DMS 273 (cell line): ENCODE measurements around the gene ZFP1.

Experiments used
- DNase-seq: peaks from one replicate; lab custom pipeline; 2025; ENCODE audit not compliant: unreplicated experiment; lab: John Stamatoyannopoulos, UW

ZFP1 gene

DNA sequence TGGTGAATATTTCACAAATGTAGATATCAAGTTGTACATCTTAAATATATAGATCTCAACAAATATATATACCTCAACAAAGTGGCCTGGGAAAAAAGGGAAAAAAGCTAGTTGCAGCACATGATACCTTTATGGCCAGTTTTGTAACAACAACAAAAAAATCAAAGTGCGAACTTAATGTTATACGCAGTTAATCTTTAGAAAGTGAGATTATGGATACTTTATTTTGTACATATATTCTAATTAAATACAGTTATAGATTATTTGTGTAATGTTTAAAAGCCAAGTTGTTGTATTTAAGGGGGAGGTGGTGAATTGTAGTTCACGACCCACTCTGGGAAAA, 385 bp upstream of the ZFP1 start:
- DNase-seq, result no peak

DNA sequence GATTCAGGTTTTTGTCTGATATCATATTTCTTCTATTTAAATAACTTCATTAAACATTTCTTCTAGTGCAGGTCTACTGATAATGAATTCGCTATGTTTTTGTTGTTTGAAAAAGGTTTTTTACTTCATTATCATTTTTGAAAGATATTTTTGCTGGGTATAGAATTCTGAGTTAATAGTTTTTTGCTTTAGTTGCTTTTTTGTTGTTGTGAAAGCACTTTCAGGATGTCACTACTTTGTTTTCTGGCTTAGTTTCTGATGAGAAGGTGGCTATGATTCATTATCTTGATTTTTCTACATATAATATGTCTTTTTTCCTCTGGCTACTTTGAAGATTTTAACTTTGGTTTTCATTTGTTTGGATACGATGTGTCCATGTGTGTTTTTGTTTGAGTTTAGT, 3.5 kb downstream of the ZFP1 start:
- no peak for DNase-seq

DNA sequence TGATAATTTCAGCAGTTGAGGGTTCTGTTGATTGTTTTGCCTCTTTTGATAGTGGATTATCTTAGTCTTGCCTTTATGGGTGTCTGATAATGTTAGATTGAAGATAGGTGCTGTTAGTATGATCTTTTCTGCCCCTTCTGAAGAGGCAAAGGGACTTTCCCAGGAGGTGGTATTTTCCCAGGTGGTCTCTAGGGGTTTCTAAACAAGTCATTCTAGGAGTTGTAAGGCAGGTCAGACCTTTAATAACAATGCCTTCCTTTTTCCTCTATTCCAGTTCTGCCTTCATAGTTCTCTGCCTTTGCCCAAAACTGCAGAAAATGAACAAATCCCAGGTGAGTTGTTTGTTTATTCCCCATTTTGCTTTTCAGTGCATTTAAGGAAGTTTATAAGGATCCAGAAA, 4.3 kb downstream of the ZFP1 start:
- DNase-seq, result no peak

DNA sequence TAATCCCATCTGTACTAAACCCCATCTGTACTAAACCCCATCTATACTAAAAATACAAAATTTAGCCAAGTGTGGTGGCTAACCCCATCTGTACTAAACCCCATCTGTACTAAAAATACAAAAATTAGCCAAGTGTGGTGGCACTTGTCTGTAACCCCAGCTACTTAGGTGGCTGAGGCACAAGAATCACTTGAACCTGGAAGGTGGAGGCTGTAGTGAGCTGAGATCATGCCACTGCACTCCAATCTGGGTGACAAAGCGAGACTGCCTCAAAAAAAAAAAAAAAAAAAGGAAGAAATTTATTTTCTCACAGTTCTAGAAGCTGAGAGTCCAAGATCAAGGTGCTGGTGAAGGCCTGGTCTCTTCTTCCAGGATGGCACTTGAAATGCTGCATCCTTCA, 12.1 kb downstream of the ZFP1 start:
- DNase-seq, result no peak

DNA sequence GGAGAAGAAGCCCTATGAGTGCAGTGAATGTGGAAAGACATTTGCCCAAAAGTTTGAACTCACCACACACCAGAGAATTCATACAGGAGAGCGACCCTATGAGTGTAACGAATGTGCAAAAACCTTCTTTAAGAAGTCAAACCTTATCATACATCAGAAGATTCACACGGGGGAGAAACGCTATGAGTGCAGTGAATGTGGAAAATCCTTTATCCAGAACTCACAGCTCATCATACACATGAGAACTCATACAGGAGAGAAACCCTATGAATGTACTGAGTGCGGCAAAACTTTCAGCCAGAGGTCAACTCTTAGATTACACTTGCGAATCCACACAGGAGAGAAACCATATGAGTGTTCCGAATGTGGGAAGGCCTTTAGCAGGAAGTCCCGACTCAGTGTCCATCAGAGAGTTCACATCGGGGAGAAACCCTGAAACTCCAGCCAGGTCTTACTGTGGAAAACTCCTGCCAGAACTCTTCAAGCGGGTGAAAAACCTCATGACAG, 21.6 kb downstream of the ZFP1 start:
- DNase-seq, result no peak

DNA sequence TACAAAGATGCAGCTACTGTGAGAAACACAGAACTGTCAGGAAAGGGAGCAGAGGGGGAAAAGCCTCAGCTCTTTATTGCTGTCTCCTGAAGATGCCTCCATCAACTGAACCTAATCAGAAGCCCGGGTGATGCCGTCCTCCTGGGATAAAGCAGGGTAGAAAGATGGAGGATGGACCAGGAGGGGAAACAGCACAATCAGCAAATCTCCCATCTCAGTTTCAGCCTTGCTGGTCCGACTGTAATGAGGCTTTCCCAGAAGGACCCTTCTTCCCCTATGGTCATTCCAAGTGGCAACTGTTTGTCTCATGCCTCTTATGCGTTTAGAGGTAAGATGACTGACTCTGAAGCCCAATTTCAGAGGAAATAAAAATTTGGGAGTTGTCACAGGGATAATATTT, 24.3 kb downstream of the ZFP1 start:
- DNase-seq, result no peak

DNA sequence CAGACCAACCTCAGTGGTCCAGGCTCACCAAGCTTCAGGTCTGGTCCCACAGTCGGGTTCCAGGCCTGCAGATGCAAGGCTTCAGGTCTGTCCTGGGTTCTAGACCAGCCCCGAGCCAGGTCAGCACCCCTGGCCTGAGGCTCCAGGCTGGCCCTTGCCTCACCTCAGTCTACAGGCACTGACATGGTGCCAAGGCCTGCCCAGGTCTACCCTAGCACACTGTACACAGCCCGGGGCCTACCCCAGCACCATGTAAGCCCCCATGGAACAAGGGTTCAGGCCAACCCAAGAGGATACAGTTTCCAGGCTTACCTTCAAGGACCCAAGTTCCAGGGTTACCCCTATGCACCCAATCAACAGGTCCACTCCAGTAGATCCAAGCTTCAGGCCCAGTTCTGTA, 26.8 kb downstream of the ZFP1 start:
- no peak for DNase-seq

DNA sequence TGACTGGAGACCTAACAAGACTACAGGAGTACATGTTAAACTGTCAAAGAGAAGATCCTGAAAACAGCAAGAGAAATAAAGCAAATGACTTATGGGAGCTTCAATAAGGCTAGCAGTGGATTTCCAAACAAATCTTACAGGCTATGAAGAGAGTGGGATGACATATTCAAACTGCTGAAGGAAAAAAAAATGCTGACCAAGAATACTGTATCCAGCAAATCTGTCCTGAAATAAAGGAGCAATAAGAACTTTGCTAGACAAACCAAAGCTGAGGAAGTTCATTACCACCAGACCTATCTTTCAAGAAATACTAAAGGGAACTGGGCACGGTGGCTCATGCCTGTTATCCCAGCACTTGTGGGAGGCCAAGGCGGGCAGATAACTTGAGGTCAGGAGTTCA, 28.6 kb downstream of the ZFP1 start:
- DNase-seq, result no peak

DNA sequence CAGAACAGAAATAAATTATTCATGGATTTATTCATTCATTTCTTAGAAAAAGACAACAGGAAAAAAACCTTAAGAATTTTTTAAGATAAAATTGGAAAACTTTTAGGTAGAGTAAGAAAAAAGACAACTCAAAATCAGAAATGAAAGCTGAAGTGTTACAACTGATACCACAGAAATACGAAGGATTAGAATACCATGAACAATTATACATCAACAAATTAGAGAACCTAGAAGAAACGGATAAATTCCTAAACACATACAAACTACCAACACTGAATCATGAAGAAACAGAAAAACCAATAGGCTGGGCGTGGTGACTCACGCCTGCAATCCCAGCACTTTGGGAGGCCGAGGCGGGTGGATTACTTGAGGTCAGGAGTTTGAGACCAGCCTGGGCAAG, 30.9 kb downstream of the ZFP1 start:
- no peak for DNase-seq

DNA sequence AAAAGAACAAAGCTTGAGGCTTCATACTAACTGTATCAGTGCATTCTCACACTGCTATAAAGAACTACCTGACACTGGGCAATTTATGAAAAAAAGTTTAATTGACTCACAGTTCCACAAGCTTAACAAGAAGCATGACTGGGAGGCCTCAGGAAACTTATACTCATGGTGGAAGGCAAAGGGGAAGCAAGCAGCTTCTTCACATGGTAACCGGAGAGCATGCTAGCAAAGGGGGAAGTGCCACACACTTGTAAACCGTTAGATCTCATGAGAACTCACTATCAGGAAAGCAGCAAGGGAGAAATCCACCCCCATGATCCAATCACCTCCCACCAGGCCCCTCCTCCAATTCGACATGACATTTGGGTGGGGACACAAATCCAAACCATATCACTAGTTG, 33.3 kb downstream of the ZFP1 start:
- DNase-seq, result no peak

DNA sequence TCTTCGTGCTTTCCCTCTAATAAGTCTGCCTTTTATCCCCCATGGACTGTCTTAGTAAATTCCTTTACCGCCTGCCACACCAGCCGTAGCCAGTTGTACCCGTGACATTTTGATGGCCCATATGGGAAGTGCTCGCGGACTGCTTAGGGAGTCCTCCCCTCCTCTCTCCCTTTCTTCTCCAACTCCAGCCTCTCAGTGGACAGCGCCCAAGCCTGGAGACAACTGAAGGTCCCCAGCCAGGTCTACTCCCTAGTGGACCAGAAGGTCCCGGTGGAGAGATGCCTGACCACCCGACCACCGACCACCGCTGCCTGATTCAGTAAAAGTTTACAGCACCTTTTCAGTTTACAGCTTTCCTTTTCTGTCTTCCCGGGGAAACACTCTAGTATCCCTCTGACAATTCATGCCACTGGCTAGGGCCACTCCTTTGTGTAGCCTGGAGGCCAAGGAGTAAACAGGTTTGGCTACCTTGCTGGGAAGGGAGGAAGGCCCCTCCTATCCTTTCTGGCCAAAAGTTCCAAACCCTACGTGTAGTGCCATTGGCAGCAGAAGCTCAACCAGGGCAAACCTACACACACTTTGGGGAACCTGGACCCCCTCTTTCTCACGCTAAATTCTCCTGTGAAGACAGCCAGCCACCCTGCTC, 40.6 kb downstream of the ZFP1 start:
- no peak for DNase-seq

DNA sequence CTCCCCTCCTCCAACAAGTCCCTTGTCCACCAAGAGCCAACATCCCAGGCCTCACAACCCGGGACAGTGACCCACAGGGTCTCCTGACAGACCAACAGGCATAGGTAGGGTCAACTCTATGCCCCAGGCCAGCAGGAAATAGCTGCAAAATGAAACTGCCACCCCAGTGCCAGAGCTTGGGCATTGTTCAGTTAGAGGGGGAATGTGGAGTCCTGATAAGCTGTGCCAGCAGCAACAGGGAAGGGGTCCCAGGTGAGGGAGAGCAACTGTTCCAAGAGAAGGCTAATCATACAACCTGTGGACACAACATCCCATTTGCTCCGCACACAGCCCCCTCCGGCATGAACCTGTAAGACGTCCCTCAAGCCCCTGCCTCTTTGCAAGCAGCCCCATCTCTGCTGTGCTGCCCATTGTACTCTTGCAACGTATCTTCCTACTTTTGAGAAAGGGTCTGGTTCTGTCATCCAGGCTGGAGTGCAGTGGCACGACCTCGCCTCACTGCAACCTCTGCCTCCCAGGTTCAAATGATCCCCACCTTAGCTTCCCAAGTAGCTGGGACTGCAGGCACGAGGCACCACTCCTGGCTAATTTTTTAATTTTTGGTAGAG, 41.4 kb downstream of the ZFP1 start:
- DNase-seq, result no peak

DNA sequence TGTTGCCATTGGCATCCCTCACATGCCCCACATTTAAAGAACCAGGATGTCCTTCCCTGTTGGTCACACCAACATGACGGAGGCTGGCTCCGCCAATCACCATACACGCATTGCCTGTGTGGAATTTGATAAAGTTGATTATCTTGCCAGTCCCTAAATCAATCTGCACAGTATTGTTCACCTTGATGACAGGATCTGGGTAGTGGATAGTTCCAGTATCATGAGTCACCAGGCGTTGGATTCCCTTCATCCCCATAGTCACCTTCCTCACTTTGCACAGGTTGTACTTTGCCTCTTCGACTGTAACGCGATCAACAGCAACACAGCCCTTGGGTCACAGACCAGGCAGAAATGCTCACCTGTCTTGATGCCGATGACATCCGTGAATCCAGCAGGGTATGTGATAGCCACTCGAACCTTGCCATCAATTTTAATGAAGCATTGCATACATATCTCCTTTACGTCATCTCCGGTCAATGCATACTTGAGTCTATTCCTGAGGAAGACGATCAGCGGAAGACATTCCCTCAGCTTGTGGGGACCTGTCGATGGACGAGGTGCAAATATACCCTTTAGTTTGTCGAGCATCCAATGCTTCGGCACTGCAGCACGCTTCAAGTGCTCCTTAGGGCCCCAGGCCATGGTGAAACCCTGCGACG, 44.4 kb downstream of the ZFP1 start:
- DNase-seq, result no peak

DNA sequence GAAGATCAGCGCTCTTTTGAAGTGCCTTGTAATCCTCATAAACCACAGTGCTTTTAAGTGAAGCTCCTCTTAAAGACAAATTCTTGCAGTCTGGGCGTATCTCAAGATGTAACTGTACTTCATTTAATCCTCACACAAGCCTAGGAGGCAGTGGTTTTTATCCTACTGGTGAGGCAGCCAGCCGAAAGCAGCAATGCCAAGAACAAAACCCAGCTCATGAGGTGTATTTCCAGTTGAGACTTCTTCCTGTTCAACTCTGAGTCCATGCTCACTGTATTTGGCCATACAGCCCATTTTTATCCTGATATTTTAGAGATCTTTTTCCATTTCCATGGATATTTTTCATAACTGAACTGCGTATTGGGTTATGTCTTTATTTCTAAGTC, 44.9 kb downstream of the ZFP1 start:
- no peak for DNase-seq

DNA sequence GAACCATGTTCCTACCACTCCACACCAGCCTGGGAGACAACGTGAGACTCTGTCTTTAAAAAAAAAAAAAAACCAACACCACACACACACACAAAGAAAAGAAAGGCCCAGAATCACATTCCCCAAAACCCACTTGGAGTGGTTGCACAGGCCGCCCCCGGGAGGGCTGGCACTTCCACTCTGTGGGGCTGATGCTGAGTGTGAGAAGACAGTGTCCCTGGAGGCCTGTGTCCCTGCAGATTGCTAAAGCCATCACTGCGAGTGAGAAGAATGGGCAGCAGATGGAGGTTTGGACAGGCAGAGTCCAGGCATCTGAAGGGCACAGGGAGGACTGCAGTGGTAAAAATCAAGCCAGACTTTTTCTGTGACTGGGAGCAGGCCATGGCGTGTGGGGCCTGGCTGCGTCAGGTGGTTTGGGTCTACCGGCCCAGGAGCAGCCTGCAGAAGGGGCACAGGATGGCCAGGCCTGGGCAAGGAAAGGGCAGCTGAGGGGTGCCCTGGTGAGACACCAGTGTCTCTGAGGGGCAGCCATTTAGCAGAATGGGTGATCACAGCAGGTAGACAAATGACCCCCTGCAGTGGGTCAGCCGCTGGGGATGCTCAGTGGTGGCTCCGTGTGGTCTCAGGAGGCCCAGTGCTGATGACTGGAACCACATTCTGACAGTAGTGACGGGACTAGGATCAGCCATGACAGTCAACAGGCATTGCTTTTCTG, 45.6 kb downstream of the ZFP1 start:
- no peak for DNase-seq

DNA sequence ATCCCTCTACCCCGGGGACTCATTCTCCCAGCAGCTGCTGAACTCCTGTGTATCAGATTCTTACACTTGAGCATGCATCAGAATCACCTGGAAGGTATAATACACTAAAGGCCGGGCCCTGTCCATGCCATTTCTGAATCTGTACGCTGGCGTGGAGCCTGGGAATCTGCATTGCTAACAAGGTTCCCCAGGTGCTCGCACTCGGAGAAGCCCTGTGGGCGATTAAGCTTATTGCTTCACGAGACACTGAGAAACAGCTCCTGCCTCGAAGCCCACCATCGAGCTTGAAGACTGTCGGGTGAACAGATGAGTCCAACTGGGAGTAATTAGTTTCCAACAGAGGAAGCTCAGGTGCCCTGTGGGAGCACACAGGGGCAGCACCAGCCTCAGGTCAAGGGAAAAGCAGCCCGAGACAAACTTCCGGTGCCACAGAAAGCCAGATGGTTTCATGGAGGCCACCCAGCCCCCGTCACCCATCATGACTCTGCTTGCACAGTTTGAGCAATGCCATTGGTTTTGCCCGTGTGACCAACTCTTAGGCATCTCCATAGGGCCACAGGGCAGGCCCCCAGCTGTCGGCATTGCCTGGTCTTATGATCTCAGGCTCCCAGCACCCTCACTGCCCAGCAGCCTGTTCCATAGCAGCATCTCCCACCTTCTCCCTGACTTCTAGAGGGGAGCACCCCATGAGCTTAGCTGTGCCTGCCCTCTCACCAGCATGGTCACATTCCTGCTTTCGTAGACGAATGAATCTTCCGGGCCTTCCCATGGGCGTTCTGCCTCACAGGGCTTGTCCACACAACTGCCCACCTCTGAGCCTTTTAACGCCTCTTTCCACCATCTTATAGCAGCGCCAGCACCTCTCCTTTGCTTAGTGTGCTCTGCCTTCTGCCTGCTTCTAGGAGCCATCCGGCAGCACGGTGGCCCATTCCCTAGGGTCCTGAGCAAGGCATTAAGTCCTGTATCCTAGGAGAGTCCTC, 47.8 kb downstream of the ZFP1 start:
- peak; percentile 23 for DNase-seq

DNA sequence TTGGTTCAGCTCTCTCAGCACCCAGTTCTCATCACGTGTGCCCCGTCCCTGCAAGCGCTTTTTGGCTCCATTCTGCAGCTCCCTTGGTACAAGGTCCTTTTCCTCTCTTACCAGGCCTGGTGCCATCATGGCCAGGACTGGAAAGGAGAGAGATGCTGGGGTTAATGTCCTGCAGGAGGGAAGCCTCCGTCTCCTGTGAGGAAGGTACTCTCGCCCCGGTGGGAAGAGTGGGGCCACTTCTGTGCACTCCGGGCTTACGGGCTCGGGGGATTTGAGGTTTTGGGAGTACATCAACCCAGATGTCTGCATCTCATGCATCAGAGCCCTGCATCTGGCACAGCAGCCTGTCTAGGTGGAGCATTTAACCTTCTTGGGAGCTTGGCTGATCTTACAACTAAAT, 48.5 kb downstream of the ZFP1 start:
- peak; percentile 25 for DNase-seq

DNA sequence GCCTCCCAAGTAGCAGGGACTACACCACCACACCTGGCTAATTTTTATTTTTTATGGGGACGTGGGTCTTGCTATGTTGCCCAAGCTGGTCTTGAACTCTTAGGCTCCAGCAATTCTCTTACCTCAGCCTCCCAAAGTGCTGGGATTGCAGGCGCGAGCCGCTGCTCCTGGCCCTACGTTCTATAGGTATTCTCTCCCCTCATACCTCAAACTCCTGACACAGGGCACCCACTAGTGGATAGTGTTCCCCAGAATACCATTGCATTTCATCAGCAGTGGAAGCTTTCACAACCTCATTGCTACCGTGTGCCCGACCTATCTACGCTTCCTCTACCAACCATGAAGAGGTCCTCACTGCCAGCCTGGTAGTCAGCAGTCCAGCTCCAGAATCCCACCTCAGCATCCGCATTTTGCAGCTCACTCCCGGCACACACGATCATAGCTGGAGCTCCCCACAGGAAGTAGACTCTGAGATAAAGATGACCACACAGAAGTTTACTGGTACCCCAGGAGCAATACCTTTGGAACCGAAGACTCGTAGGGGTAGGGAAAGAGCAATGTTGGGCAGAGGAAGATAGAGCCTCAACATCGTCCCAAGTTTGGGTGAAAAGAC, 49.3 kb downstream of the ZFP1 start:
- DNase-seq, result peak; percentile 16

DNA sequence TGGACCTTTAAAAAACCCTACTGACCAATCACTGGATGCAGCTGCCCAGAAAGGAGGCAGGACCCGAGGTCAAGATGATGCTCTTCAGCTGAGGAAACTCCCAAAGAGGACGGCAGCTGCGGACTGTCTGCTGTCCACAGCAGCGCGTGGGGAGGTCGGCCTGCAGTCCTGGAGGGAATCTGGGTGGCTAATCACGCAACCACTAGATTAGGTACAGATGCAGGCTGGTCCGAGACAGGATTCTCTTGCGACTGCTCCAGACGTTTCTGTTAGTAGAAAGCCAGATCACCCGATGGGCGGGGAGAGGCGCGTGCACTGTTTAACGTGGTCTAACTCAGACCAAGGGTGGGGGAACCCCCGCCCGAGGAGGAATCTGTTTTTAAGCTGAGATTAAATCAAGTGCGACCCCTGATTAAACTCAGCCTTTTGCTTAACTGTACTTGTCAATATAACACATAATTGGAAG, 49.8 kb downstream of the ZFP1 start:
- DNase-seq, result peak; percentile 19

DNA sequence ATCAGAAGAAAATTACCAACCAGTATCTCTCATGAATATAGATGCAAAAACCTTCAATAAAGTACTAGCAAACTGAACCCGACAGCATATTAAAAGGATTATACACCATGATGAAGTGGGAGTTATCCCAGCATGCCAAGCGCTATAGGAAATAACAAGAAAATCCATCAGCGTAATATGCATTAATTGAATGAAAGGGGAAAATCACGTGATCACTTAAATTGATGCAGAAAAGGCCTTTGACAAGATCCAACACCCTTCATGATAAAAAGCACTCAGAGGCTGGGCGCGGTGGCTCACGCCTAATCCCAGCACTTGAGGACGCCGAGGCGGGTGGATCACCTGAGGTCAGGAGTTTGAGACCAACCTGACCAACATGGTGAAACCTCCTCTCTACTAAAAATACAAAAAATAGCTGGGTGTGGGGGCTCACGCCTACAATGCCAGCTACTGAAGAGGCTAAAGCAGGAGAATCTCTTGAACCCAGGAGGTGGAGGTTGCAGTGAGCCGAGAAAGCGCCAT, 53.8 kb downstream of the ZFP1 start:
- DNase-seq, result no peak
